GM19397 (cell line): Measurements from ENCODE around the gene PACRG.

ENCODE experiments used
- ATAC-seq: cut with Tn5 transposase; IDR thresholded peaks from one replicate; pipeline ENCODE4 v1.9.1; 2021; ENCODE audit warnings: mild to moderate bottlenecking, moderate library complexity; ENCODE audit not compliant: unreplicated experiment

PACRG gene

GRCh38 chr6:163191704-163192537 is 464.1 kb downstream of the PACRG start:
- no peak for ATAC-seq

GRCh38 chr6:163192591-163192990 is 464.8 kb downstream of the PACRG start:
- ATAC-seq, result no peak

- ATAC-seq, result no peak
These were observed 465.6 kb downstream of the PACRG start for GRCh38 chr6:163193326-163193725.

GRCh38 chr6:163195721-163196691 is 468.2 kb downstream of the PACRG start:
- no peak for ATAC-seq

GRCh38 chr6:163197839-163198238 is 470.1 kb downstream of the PACRG start:
- no peak for ATAC-seq

- no peak for ATAC-seq
These were observed 470.6 kb downstream of the PACRG start for GRCh38 chr6:163198396-163198795.

GRCh38 chr6:163199371-163199770 is 471.6 kb downstream of the PACRG start:
- ATAC-seq, result no peak

- no peak for ATAC-seq
These were observed 472.5 kb downstream of the PACRG start for GRCh38 chr6:163200289-163200688.

- ATAC-seq, result no peak
These were observed 472.9 kb downstream of the PACRG start for GRCh38 chr6:163200694-163201093.

GRCh38 chr6:163201855-163202254 is 474.1 kb downstream of the PACRG start:
- ATAC-seq, result no peak

GRCh38 chr6:163206196-163206595 is 478.4 kb downstream of the PACRG start:
- ATAC-seq, result no peak

GRCh38 chr6:163207431-163208383 is 479.9 kb downstream of the PACRG start:
- ATAC-seq, result no peak

GRCh38 chr6:163209005-163209404 is 481.2 kb downstream of the PACRG start:
- no peak for ATAC-seq

GRCh38 chr6:163212123-163212522 is 484.3 kb downstream of the PACRG start:
- ATAC-seq, result no peak

- no peak for ATAC-seq
These were observed 486.5 kb downstream of the PACRG start for GRCh38 chr6:163214259-163214658.

GRCh38 chr6:163218361-163218894 is 490.7 kb downstream of the PACRG start:
- no peak for ATAC-seq

- ATAC-seq, result no peak
These were observed 498.5 kb downstream of the PACRG start for GRCh38 chr6:163226181-163226835.

GRCh38 chr6:163226836-163227485 is 499.2 kb downstream of the PACRG start:
- no peak for ATAC-seq

GRCh38 chr6:163228041-163228440 is 500.3 kb downstream of the PACRG start:
- no peak for ATAC-seq
